ENCODE measurements around the gene S100PBP. TPM values are rescaled to one million over a fixed set of nuclear protein-coding genes. Genes with fewer than 3 reads are reported as not detected.

Gene S100PBP
- total and polyA plus RNA-seq, 2 of the 13 experiments (the other 11 are each of a cell fraction or from before 2014, with no cell fraction given) = 20.4 to 26.1 TPM

- ChIA-PET POLR2A (no interaction called here), CTCF (ENCODE audit: low intra/inter-chr PET ratio, low total read pairs) (no interaction called here)
- Histone ChIP-seq H3K4me2 (ENCODE audit: low read depth, low read length) (no peak overlapping the region), H3K9me3 (ENCODE audit: low read length) (no peaks in the 10 kb centered on the region), H3K27ac (ENCODE audit: extremely low read length, insufficient read depth, low read length) (no peak overlapping the region), H3K79me2 (ENCODE audit: insufficient read depth, low read length) (no peaks in the 10 kb centered on the region), H3K4me3 (replicated peaks in 1 of 3; ENCODE audit: insufficient read depth in 1 of 3, low read depth in 2 of 3, low read length in 3 of 3) (no peak overlapping the region), H3K27me3 (ENCODE audit: control insufficient read depth in 1 of 2, insufficient read depth in 2 of 2, low read length in 2 of 2) (peaks cover 15 to 63% of the 10 kb centered on the region in 2 experiments; a peak in 4 of 5 replicates), H4K20me1 (ENCODE audit: insufficient read depth, low read length) (0 out of 2 replicates have a peak, but pooled peaks cover 2% of the 10 kb centered on the region), H3K9ac (ENCODE audit: insufficient read depth, low read depth, low read length) (no peak overlapping the region), H3K36me3 (replicated peaks in 1 of 2; ENCODE audit: control insufficient read depth in 1 of 2, insufficient read depth in 2 of 2, low read length in 2 of 2) (no peaks in the 10 kb centered on the region), H3K4me1 (ENCODE audit: insufficient read depth, low read length) (no peaks in the 10 kb centered on the region), H2AFZ (ENCODE audit: low read length) (no peak overlapping the region)
- TF ChIP-seq MEF2D (CRISPR knock-in tag; IDR thresholded peaks at IDR 0.05) = no peak
- no peak for TF ChIP-seq ZFYVE20 (CRISPR knock-in tag; IDR thresholded peaks at IDR 0.05; ENCODE audit: borderline replicate concordance, low read depth)
- no peak for TF ChIP-seq ZMYM4 (CRISPR knock-in tag; IDR thresholded peaks at IDR 0.05)
- TF ChIP-seq EHMT2 (IDR thresholded peaks at IDR 0.05; ENCODE audit: borderline replicate concordance, low read depth, low read length) = no peak
- no peak for TF ChIP-seq PAXIP1 (CRISPR knock-in tag; conservative IDR thresholded peaks at IDR 0.05)
- no peak for TF ChIP-seq DPF2 (CRISPR knock-in tag; IDR thresholded peaks at IDR 0.05; ENCODE audit: borderline replicate concordance, low read depth)
- TF ChIP-seq PATZ1 (CRISPR knock-in tag; IDR thresholded peaks at IDR 0.05) = no peak
- no peak for TF ChIP-seq ZNF275 (CRISPR knock-in tag; IDR thresholded peaks at IDR 0.05; ENCODE audit: borderline replicate concordance)
- no peak for TF ChIP-seq GLI4 (CRISPR knock-in tag; IDR thresholded peaks at IDR 0.05; ENCODE audit: borderline replicate concordance)
- FAIRE-seq (no peak), DNase-seq (ENCODE audit: low spot score) (no peak), ATAC-seq (no peak)
- 17% methylated on average over 5 of the region's 5 CpGs for WGBS (ENCODE audit: low lambda C conversion rate)
- BruUV-seq (replicated peaks) = no TSS peak
- in situ Hi-C loops (cut with HindIII; ENCODE audit: extremely low pct_ligation_motif_present, low pct_unique_long_range_greater_than_20kb) = no loop called here
- intact Hi-C loops (cut with micrococcal nuclease; ENCODE audit: unreplicated experiment) = no loop called here
Observed at GRCh38 chr1:32896451-32896850, 79.0 kb downstream of the S100PBP start.
